ACC112 (cell line): Measurements from ENCODE around the gene ZDHHC16.
"Not testable (repeated sequence)": the region's sequence is repeated elsewhere in the genome, so short reads cannot be mapped to it uniquely, and the experiment has no call there.

Experiments used
- H2AFZ ChIP-seq: fragments of 200-600 bp; sonication (generic); one replicate; pipeline ENCODE4 v1.6.0; 2017; ENCODE audit warnings: antibody characterized with exemption, low read length; ENCODE audit not compliant: unreplicated experiment
- H3K27ac ChIP-seq: fragments of 200-600 bp; sonication (generic); 2 replicates; pipeline ENCODE4 v1.5.1; 2014; ENCODE audit warnings: low read depth, mild to moderate bottlenecking, antibody characterized with exemption, low read length, moderate library complexity
- H3K27me3 ChIP-seq: fragments of 200-600 bp; sonication (generic); 2 replicates; pipeline ENCODE4 v1.6.1; 2014; ENCODE audit warnings: mild to moderate bottlenecking, antibody characterized with exemption, low read length, moderate library complexity, mixed read lengths; ENCODE audit not compliant: insufficient read depth
- H3K36me3 ChIP-seq: fragments of 200-600 bp; sonication (generic); 2 replicates; pipeline ENCODE4 v1.6.1; 2016; ENCODE audit warnings: mild to moderate bottlenecking, antibody characterized with exemption, low read length, moderate library complexity, mixed read lengths; ENCODE audit not compliant: insufficient read depth
- H3K4me1 ChIP-seq: fragments of 200-600 bp; sonication (generic); one replicate; pipeline ENCODE4 v1.6.1; 2016; ENCODE audit warnings: low read length, mixed read lengths; ENCODE audit not compliant: insufficient read depth, unreplicated experiment, control insufficient read depth
- H3K4me3 ChIP-seq: fragments of 200-600 bp; sonication (generic); 2 replicates; pipeline ENCODE4 v1.5.1; 2014; ENCODE audit warnings: mild to moderate bottlenecking, low read depth, low read length
- H3K79me2 ChIP-seq: fragments of 200-600 bp; sonication (generic); one replicate; pipeline ENCODE4 v1.6.0; 2016; ENCODE audit warnings: low read length; ENCODE audit not compliant: control insufficient read depth, unreplicated experiment, insufficient read depth

ZDHHC16 gene

GRCh38 chr10:97408496-97408992 lies 37.4 kb upstream of the ZDHHC16 start:
- Histone ChIP-seq H2AFZ (no peak overlapping the region), H3K4me1 (no peaks in the 10 kb centered on the region), H3K79me2 (no peaks in the 10 kb centered on the region), H3K4me3 (no peak overlapping the region), H3K27me3 (no peaks in the 10 kb centered on the region), H3K36me3 (no peaks in the 10 kb centered on the region), H3K27ac (no peak overlapping the region)

- H3K27ac ChIP-seq: no peak overlapping the region
- no peaks in the 10 kb centered on the region for H3K27me3 ChIP-seq
- H3K4me3 ChIP-seq: no peak overlapping the region
- no peaks in the 10 kb centered on the region for H3K79me2 ChIP-seq
- H3K36me3 ChIP-seq: no peaks in the 10 kb centered on the region
- H2AFZ ChIP-seq: no peak overlapping the region
- H3K4me1 ChIP-seq: peaks cover 6% of the 10 kb centered on the region
Measured at GRCh38 chr10:97411406-97411805, 34.6 kb upstream of the ZDHHC16 start.

GRCh38 chr10:97412891-97413304 lies 33.1 kb upstream of the ZDHHC16 start:
- H3K36me3 ChIP-seq: no peaks in the 10 kb centered on the region
- no peak overlapping the region for H2AFZ ChIP-seq
- no peaks in the 10 kb centered on the region for H3K79me2 ChIP-seq
- H3K27ac ChIP-seq: no peak overlapping the region
- peaks cover 6% of the 10 kb centered on the region for H3K4me1 ChIP-seq
- H3K27me3 ChIP-seq: no peaks in the 10 kb centered on the region
- no peak overlapping the region for H3K4me3 ChIP-seq

- H3K79me2 ChIP-seq: no peaks in the 10 kb centered on the region
- no peaks in the 10 kb centered on the region for H3K27me3 ChIP-seq
- no peaks in the 10 kb centered on the region for H3K36me3 ChIP-seq
- H3K4me3 ChIP-seq: no peak overlapping the region
- H2AFZ ChIP-seq: no peak overlapping the region
- no peak overlapping the region for H3K27ac ChIP-seq
- peaks cover 6% of the 10 kb centered on the region for H3K4me1 ChIP-seq
Measured at GRCh38 chr10:97416565-97416964, 29.4 kb upstream of the ZDHHC16 start.

- not testable (repeated sequence) for H3K4me3 ChIP-seq, H2AFZ ChIP-seq, H3K27me3 ChIP-seq
- H3K27ac ChIP-seq: peak overlapping the region; percentile 90
- H3K79me2 ChIP-seq: peaks cover 28% of the 10 kb centered on the region
- H3K36me3 ChIP-seq: peaks cover 13% of the 10 kb centered on the region
- peaks cover 19% of the 10 kb centered on the region for H3K4me1 ChIP-seq
Measured at GRCh38 chr10:97423757-97424098, 22.2 kb upstream of the ZDHHC16 start.

GRCh38 chr10:97425964-97426775 lies 19.8 kb upstream of the ZDHHC16 start, which contains the start of gene PGAM1:
Gene PGAM1 (plus strand): TSS chr10:97426191. CDS start chr10:97426308, 117 bp downstream.
- Histone ChIP-seq H3K27ac (peak within 1 kb of the TSS; percentile 72), H3K79me2 (peaks cover 53% of the 10 kb centered on the region), H3K4me3 (peak within 1 kb of the TSS; percentile 92), H3K27me3 (no peaks in the 10 kb centered on the region), H3K36me3 (peaks cover 25% of the 10 kb centered on the region), H2AFZ (peak within 1 kb of the TSS; percentile 68), H3K4me1 (peaks cover 28% of the 10 kb centered on the region)

- Histone ChIP-seq H2AFZ (no peak overlapping the region), H3K27ac (peak overlapping the region; percentile 72), H3K4me1 (peaks cover 29% of the 10 kb centered on the region), H3K4me3 (peak overlapping the region; percentile 92), H3K36me3 (peaks cover 32% of the 10 kb centered on the region), H3K79me2 (peaks cover 56% of the 10 kb centered on the region), H3K27me3 (no peaks in the 10 kb centered on the region)
Measured at GRCh38 chr10:97426776-97427570, 19.0 kb upstream of the ZDHHC16 start.

GRCh38 chr10:97427571-97428179 lies 18.3 kb upstream of the ZDHHC16 start:
- peaks cover 56% of the 10 kb centered on the region for H3K79me2 ChIP-seq
- H3K4me1 ChIP-seq: peaks cover 27% of the 10 kb centered on the region
- H3K27me3 ChIP-seq: no peaks in the 10 kb centered on the region
- H2AFZ ChIP-seq: no peak overlapping the region
- peak overlapping the region; percentile 92 for H3K4me3 ChIP-seq
- peaks cover 34% of the 10 kb centered on the region for H3K36me3 ChIP-seq
- peak overlapping the region; percentile 72 for H3K27ac ChIP-seq

- peaks cover 56% of the 10 kb centered on the region for H3K79me2 ChIP-seq
- no peak overlapping the region for H2AFZ ChIP-seq
- H3K27ac ChIP-seq: peak overlapping the region; percentile 72
- no peaks in the 10 kb centered on the region for H3K27me3 ChIP-seq
- peak overlapping the region; percentile 92 for H3K4me3 ChIP-seq
- peaks cover 37% of the 10 kb centered on the region for H3K36me3 ChIP-seq
- H3K4me1 ChIP-seq: peaks cover 19% of the 10 kb centered on the region
Measured at GRCh38 chr10:97428572-97428981, 17.4 kb upstream of the ZDHHC16 start.

GRCh38 chr10:97434055-97434454 lies 11.9 kb upstream of the ZDHHC16 start:
- H3K27ac ChIP-seq: peak overlapping the region; percentile 34
- peaks cover 35% of the 10 kb centered on the region for H3K36me3 ChIP-seq

More at GRCh38 chr10:97434055-97434454, 11.9 kb upstream of the ZDHHC16 start:
- Histone ChIP-seq H3K4me1 (peaks cover 10% of the 10 kb centered on the region), H3K27me3 (no peaks in the 10 kb centered on the region), H3K79me2 (peaks cover 25% of the 10 kb centered on the region), H2AFZ (no peak overlapping the region), H3K4me3 (no peak overlapping the region)
